Stomach smooth muscle (tissue), 2 donors: ENCODE results near the gene SPATA46.

ENCODE experiments used
- H3K27ac ChIP-seq: one replicate; pipeline ENCODE4 v1.7.0; 2013; ENCODE audit warnings: mild to moderate bottlenecking, low read length, inconsistent platforms
- H3K27me3 ChIP-seq, 2 donors: one replicate each; pipeline ENCODE4 v1.7.0; 2013; ENCODE audit warnings: low read length in 2 of 2; ENCODE audit not compliant: insufficient read depth in 2 of 2, control insufficient read depth in 1 of 2
- H3K36me3 ChIP-seq, 2 donors: one replicate each; pipeline ENCODE4 v1.7.0; 2013; ENCODE audit warnings: low read length in 2 of 2; ENCODE audit not compliant: control insufficient read depth in 2 of 2, insufficient read depth in 2 of 2
- H3K4me1 ChIP-seq: one replicate; pipeline ENCODE4 v1.7.0; 2013; ENCODE audit warnings: low read length; ENCODE audit not compliant: control insufficient read depth, insufficient read depth
- H3K4me3 ChIP-seq, 2 donors: one replicate each; pipeline ENCODE4 v1.7.0; 2013; ENCODE audit warnings: low read length in 2 of 2
- H3K9ac ChIP-seq, 2 donors: one replicate each; pipeline ENCODE4 v1.7.0; 2013; ENCODE audit warnings: low read length in 2 of 2, mild to moderate bottlenecking in 1 of 2
- H3K9me3 ChIP-seq, 2 donors: one replicate each; pipeline ENCODE4 v1.7.0; 2013; ENCODE audit warnings: low read length in 2 of 2; ENCODE audit not compliant: control insufficient read depth in 2 of 2
- donor health status: healthy.
- donor health status: Pancreatic carcinoma.

SPATA46 gene

DNA sequence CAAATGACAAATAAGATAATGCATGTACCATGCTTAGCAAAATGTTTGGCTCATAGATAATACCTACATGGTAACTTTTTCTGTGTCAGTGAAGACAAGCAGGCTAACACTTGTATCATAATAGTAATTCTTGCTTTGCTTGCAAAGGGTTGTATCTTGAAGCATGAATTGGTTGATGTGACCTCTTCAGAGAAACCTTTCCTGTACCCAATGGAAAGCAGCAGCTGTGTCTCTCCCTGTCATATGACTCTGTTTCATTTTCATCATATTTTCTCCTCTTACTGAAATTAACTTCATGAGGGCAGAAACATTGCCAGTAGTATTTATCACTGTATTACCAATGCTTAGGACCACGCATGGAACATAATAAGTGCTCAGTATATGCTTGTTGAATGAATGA is 30.9 kb upstream of the SPATA46 start:
- H3K9ac ChIP-seq: no peak overlapping the region
- no peaks in the 10 kb centered on the region for H3K27me3 ChIP-seq
- no peak overlapping the region for H3K27ac ChIP-seq
- no peak overlapping the region for H3K4me3 ChIP-seq
- H3K36me3 ChIP-seq: no peaks in the 10 kb centered on the region
- H3K4me1 ChIP-seq: no peaks in the 10 kb centered on the region
- no peaks in the 10 kb centered on the region for H3K9me3 ChIP-seq

DNA sequence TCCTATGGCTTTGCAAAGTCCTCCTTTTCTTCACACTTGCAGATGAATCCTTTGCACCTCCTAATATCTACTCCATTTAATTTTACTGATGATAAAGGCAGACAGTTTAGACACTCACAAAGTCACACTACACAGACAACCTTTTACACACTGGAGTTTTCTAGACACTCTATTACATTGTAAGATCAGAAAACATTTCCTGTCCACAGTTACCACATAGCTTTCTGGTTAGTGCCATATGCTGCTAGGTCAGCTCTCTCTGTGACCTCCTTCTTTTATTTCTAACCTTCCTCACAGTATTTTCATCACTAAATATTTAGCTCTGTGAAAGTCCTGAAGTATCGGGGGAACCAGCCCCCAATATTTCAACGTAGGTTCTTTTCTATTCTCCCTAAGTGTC is 30.2 kb upstream of the SPATA46 start:
- no peaks in the 10 kb centered on the region for H3K36me3 ChIP-seq
- no peaks in the 10 kb centered on the region for H3K4me1 ChIP-seq
- no peaks in the 10 kb centered on the region for H3K27me3 ChIP-seq
- no peak overlapping the region for H3K9ac ChIP-seq
- H3K4me3 ChIP-seq: no peak overlapping the region
- no peak overlapping the region for H3K27ac ChIP-seq
- no peaks in the 10 kb centered on the region for H3K9me3 ChIP-seq

DNA sequence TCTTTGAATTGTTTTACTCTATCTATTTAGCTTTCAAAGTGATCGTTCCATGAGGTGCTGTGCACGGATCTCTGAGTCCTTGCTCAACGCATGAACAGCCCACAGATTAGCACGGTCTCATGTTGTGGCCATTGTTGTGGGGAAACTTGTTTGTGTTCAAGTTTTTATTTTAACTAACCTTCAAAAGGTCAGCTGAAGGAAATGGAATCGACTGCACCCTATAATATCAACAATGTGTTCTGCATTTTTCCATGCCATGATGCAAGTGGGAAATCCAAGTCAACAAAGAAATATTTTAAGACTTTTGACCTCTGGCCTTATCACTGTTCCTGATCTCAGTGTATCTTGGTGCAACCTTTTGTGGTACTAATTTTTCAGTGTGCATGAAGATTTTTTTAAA is 29.1 kb upstream of the SPATA46 start:
- no peaks in the 10 kb centered on the region for H3K4me1 ChIP-seq
- H3K9me3 ChIP-seq: no peaks in the 10 kb centered on the region
- no peak overlapping the region for H3K27ac ChIP-seq
- H3K4me3 ChIP-seq: no peak overlapping the region
- no peak overlapping the region for H3K9ac ChIP-seq
- H3K27me3 ChIP-seq: no peaks in the 10 kb centered on the region
- no peaks in the 10 kb centered on the region for H3K36me3 ChIP-seq

GRCh38 chr1:162404550-162405160 is 28.0 kb upstream of the SPATA46 start:
- Histone ChIP-seq H3K4me3 (no peak overlapping the region), H3K4me1 (no peaks in the 10 kb centered on the region), H3K36me3 (no peaks in the 10 kb centered on the region), H3K9ac (no peak overlapping the region), H3K27ac (no peak overlapping the region), H3K27me3 (no peaks in the 10 kb centered on the region), H3K9me3 (no peaks in the 10 kb centered on the region)

- no peaks in the 10 kb centered on the region for H3K4me1 ChIP-seq
- no peak overlapping the region for H3K27ac ChIP-seq
- no peak overlapping the region for H3K9ac ChIP-seq
- H3K36me3 ChIP-seq: no peaks in the 10 kb centered on the region
- no peaks in the 10 kb centered on the region for H3K9me3 ChIP-seq
- H3K4me3 ChIP-seq: no peak overlapping the region
- peaks cover 4 to 9% of the 10 kb centered on the region in 2 donors for H3K27me3 ChIP-seq
Observed at GRCh38 chr1:162400790-162401355, 24.2 kb upstream of the SPATA46 start.

GRCh38 chr1:162398999-162399580 is 22.4 kb upstream of the SPATA46 start:
- H3K4me1 ChIP-seq: no peaks in the 10 kb centered on the region
- H3K27me3 ChIP-seq: peaks cover 4 to 9% of the 10 kb centered on the region in 2 donors
- no peak overlapping the region for H3K9ac ChIP-seq
- H3K4me3 ChIP-seq: no peak overlapping the region
- H3K36me3 ChIP-seq: no peaks in the 10 kb centered on the region
- H3K9me3 ChIP-seq: no peaks in the 10 kb centered on the region
- H3K27ac ChIP-seq: no peak overlapping the region

- Histone ChIP-seq H3K9ac (no peak overlapping the region), H3K9me3 (no peaks in the 10 kb centered on the region), H3K36me3 (no peaks in the 10 kb centered on the region), H3K4me3 (no peak overlapping the region), H3K4me1 (no peaks in the 10 kb centered on the region), H3K27ac (no peak overlapping the region), H3K27me3 (peaks cover 4 to 9% of the 10 kb centered on the region in 2 donors)
Observed at GRCh38 chr1:162397943-162398560, 21.4 kb upstream of the SPATA46 start.

DNA sequence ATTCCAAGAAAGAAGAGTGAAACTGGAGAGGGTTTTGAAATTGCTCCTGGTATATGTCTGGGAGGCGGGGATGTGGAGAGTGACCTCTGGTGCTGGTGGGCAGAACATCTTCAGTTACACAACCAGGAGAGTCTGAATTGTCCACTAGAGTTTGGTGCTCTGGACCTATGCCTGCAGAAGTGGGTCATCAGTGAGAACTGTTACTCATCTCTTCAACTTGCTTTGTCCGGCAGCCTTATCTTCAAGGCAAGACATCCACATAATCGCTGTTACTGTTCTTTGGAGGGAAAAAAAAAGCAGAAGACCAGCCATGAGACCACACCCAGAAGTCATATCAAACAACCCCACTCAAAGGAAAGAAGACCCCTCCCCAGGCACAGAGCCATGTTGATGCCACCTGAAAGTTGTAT is 20.4 kb upstream of the SPATA46 start:
- peaks cover 4 to 9% of the 10 kb centered on the region in 2 donors for H3K27me3 ChIP-seq
- H3K9ac ChIP-seq: no peak overlapping the region
- H3K4me3 ChIP-seq: no peak overlapping the region
- no peak overlapping the region for H3K27ac ChIP-seq
- H3K36me3 ChIP-seq: no peaks in the 10 kb centered on the region
- H3K4me1 ChIP-seq: no peaks in the 10 kb centered on the region
- H3K9me3 ChIP-seq: no peaks in the 10 kb centered on the region

- no peak overlapping the region for H3K27ac ChIP-seq
- no peak overlapping the region for H3K9ac ChIP-seq
- H3K4me3 ChIP-seq: no peak overlapping the region
- peaks cover 4 to 9% of the 10 kb centered on the region in 2 donors for H3K27me3 ChIP-seq
- no peaks in the 10 kb centered on the region for H3K9me3 ChIP-seq
- no peaks in the 10 kb centered on the region for H3K36me3 ChIP-seq
- H3K4me1 ChIP-seq: no peaks in the 10 kb centered on the region
Observed at GRCh38 chr1:162396201-162396906, 19.7 kb upstream of the SPATA46 start.

DNA sequence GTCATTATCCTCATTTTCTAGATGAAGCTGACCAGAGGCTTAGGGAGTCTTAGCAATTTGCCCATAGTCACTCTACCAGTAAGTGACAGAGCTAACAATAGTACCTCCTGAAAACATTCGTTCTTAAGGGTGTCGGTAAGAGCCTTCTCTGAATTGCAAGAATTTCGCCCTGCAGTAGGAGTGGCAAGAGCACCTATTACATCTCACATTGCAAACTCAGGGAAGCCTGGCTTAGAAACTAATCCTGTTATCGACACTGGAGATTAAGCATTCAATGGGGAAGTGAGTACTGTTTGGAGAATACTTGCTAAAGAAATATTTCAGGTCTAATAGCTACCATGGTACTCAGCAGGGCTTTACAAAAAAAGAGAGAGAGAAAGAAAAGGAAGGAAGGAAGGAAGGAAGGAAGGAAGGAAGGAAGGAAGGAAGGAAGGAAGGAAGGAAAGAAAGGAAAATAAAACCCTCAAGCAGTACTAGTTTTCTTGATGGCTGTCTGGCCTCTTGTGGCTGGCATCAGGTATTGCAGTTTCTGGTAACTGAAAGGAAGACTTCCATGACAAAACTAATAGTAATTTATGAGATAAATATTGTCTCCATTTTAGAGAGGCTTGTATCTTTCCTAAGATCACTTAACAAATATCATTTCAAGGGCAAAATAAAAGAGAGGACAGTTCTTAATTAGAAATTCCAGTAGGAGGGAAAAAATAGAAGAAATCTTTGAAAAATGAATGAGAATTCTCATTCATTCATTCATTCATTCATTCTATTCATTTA is 15.3 kb upstream of the SPATA46 start:
- H3K4me1 ChIP-seq: no peaks in the 10 kb centered on the region
- no peak overlapping the region for H3K4me3 ChIP-seq
- H3K27ac ChIP-seq: no peak overlapping the region
- H3K36me3 ChIP-seq: no peaks in the 10 kb centered on the region
- peaks cover 0 to 19% of the 10 kb centered on the region in 2 donors for H3K27me3 ChIP-seq
- no peaks in the 10 kb centered on the region for H3K9me3 ChIP-seq
- no peak overlapping the region for H3K9ac ChIP-seq
